Stimulated activated CD8-positive, alpha-beta memory T cell treated with anti-CD3 and anti-CD28 coated beads, Interleukin-15, amount 100 ng/mL, for 4 hours (primary cell): Measurements from ENCODE around the gene SELENOI.

ENCODE experiments used
- DNase-seq, 2 donors: peaks; one replicate each; pipeline ENCODE4 v3.0.0-alpha.2; 2020; ENCODE audit warnings: low read depth in 2 of 2

The SELENOI gene

DNA sequence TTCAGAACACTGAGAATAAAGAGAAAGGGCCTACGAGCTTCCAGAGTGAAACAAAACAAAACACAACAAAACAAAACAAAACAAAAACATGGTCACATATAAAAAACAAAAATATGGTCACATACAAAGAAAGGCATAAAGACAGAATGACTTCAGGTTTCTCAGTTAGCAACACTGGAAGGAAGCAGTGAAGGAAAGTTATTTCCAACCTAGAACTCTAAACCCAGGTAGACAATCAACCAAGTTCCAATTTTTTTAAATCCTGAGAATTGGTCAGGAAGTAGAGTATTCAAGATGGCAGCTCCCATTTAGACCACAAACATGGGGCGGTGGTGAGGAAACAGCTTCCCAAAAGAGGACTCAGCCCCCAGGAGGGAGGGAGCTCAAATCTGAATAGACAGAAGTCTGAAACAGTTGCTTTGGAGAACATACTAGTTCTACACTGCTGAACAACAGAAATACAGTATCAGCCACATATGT is 64.9 kb downstream of the SELENOI start:
- DNase-seq, result no peak

DNA sequence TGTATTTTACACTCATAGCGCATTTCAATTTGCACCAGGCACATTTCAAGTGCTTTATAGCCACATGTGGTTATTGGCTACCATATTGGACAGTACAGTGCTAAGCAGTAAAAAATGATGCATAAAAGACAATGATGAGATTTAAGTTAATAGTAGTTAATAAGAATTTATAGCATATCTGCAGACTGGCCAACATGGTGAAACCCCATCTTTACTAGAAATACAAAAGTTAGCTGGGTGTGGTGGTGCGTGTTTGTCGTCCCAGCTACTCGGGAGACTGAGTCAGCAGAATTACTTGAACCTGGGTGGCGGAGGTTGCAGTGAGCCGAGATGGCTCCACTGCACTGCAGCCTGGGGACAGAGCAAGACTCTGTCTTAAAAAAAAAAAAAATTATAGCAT is 65.5 kb downstream of the SELENOI start:
- no peak for DNase-seq

DNA sequence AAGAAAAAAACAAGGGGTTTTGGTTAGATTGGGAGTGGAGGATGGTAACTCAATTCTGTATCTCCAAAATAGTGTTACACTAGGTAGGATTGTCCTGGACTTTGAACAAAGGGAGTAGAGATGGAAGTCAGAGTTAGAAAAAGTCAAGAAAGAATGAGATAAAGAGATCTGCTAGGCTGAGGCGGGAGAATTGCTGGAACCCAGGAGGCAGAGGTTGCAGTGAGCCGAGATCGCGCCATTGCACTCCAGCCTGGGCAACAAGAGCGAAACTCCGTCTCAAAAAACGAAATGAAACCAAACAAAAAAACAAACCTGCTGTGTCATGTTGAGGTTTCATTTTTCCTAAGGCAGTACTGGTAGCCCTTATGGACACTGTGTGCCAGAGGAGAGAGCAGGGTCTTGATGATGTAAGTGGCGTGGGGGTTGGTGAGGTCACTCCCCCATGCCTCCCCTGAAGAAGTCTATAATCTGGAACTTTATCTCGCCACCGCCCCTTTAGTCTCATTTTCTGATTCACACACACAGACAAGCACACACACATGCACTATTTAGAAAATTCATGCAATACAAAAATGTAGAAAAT is 66.2 kb downstream of the SELENOI start:
- DNase-seq, result no peak

DNA sequence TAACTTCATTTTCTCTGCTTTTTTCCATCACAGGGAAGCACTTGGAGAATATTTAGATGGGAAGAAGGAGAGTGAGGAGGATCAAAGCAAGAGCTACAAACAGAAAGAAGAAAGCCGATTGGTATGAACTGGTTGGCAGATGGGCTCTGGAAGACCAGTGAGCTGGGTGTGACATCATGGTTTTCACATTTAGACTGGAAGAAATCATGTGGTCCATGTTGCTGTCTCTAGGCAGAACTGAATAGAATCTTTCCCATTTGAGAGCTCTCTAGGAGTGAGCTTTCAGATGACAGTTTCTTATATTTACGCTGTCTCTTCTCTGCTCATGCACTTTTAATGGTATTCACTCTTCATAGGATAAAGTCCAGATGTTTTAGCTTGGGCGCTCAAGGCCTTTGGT is 68.4 kb downstream of the SELENOI start:
- DNase-seq, result no peak

DNA sequence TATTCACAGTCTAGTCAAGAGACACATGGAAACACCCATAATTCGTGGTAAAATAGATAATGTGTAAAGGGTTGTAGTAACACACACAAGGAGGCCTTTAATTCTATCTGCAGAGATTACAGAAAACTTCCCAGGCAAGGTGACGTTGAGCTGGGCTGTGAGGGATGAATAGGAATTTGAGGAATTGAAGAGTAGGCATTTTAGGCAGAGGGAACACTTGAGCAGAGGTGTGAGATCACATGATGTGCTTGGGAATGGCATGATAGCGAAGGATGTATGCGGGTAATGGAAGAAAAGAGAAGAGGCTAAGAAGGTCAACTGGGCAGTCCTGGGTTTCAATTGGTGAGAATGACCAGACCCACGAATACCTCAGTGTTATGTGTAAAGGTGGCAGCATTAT is 76.0 kb downstream of the SELENOI start:
- no peak for DNase-seq

DNA sequence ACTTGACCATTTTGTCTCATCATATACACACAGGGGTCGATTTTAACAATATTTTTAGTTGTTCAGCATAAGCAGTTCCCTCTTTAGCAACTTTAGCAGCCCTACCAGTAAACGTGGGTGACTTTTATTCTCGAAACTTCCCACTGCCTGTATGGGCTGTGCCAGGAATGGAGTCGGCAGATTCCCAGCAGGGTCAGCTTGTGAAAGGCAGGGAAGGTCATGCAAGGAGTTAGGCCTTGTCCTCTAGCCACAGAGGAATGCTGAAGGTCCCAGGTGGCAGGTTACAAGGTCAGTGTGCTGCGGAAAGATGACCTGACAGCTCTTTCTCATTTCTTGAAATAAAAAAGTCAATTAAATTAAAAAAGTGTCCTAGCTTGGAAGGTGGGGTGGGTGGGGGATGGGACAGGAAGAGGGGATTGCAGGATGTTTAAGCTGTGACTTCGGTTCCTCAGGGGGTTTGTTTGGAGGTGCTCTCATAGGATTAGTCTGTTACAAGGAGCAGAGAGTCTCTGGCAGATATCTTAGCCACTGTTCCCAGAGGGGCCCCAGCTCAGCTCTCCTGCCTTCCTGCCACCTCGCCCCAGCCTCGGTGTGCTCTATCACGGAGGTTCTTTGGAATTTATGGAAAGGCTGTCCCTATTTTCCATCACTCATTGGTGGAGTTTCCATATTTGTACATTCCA is 77.1 kb downstream of the SELENOI start:
- no peak for DNase-seq

DNA sequence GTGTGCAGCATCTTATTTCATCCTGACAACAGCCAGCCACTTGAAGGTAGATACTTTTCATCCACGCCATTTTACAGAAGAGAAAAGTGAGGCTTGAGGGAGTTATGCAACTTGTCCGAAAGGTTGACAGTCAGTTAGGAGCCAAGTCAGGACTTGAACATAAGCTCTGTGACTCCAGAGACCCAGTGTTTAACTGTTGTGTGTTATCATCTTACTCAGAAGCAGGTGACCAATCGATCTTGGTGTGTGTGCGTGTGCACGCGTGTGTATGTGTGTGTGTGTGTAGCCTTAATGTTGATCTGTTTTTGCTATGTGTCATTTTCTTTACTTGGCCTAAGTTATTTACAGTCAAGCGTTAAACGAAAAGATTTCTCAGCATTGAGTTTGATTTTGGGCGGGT is 77.8 kb downstream of the SELENOI start:
- DNase-seq, result no peak

DNA sequence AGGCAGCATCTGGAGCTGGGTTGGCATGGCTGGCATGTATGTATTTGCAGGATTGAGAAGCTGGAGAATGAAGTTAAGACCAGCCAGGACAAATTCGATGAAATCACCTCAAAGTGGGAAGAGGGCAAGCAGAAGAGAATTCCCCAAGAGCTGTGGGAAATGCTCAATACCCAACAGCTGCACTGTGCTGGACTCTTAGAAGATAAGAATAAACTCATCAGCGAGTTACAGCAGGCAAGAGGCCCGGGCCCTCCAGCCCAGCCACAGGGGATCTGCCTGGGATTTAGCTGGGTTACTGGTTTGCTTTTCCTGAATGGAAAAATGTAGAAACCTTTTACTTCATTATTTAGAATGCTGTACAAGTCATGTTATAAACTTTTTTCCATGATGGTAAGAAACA is 78.3 kb downstream of the SELENOI start:
- no peak for DNase-seq

DNA sequence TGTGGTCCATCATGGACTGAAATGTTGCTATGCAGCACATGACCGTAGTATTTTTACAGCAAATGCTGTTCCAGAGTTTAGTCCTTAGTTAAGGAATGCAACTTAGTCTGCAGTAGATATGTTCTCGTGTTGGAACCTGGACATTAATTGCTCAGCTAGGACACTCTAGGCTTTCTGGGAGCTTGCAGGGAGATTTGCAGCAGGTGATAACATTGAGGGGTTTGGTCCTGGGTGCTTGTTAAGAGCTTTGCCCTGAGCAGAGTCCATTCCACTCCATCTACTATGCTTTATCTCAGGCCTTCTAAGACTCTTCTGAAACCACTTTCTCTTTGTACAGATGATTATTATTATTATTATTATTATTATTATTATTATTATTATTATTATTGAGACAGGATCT is 82.9 kb downstream of the SELENOI start:
- no peak for DNase-seq

DNA sequence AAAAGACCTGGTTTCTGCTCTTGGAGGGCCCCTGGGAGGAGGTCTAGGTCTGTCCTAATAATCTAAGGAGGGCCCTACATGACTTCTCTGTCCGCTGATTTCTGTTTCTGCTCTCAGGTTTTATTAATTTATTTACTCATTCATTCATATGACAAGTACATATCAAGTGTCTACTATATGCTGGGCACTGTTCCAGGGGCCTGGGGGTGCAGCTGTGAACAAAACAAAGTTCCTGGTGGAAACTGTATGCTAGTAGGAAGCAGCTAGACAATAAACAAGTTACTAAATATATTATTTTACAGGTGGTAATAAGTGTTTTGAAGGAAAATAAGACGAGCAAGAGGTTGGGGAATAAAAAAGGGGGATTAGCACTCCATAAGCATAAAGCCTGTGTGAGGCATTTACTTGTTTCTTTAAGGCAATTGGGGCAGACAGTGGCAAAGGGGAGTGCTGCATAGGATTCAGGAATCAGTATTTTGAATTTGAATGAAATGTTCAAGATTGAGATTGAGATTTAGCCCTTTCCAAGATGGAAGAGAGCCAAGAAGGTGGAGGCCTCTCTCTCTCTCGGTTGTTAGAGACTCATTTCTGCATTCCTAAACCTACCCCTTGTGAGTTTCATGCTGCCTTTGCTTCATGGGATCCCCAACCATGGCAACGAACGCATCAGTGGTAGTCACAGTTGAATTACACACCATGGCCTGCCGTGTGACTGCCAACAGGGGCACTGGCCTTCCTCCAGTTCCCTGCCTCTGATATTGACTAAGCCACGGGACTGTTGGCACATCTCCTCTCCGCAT is 84.0 kb downstream of the SELENOI start:
- no peak for DNase-seq

DNA sequence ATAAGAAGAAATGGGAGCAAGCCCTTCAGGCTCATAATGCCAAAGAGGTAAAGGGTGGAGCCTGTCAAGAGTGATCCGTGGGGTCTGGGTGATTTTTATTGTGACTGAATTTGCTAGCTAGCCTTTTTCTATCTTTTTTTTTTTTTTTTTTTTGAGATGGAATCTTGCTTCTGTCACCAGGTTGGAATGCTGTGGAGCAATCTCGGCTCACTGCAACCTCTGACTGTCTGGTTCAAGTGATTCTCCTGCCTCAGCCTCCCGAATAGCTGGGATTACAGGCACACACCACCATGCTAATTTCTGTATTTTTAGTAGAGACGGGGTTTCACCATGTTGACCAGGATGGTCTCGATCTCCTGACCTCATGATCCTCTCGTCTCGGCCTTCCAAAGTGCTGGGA is 84.9 kb downstream of the SELENOI start:
- DNase-seq, result no peak

DNA sequence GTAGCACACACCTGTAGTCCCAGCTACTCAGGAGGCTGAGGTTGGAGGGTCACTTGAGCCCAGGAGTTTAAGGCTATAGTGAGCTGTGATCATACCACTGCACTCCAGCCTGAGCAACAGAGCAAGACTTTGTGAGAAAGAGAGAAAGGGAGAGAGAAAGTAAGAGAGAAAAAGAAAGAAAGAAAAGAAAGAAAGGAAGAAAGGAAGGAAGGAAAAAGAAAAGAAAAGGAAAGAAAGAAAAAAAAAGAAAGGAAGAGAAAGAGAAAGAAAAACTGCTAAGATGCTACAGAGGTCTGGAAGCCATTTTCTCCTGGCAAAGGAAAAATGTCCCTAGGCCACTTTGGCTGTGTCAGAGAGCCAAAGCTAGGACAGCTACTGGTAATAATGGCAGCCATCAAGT is 86.4 kb downstream of the SELENOI start:
- no peak for DNase-seq

DNA sequence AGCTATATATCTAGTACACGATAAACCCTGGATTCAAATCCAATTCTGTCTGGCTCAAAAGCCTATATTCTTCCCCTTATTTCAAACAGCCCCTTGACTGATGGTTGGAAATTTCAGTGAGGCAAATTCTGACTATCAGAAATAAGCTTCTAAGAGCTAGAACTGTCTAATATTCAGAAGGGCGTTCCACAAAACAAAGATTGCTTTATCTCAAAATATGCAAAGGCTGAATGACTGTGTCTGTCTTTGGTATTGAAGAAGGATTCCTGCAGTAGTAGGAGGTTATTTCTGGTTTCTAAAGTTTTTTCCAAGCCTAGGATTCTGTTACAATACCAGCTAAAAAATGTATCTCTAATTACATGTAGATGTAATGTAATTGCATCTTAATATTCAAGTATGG is 86.9 kb downstream of the SELENOI start:
- DNase-seq, result no peak

DNA sequence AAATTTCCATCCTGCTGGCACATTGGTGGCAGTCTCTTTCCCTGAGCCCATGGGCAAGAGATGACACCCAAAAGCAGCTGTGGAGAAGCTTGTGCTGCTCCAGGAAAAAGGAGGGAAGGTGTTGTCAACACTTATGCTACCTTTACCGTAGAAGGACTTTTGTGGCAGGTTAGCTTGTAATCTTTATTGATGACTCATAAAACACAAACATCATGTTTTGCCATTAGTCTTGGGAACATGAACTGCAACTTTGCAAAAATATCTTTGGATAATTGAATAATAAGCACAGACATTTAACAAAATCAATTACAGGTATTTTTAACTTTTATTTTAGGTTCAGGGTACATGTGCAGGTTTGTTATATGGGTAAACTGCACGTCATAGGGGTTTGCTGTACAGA is 89.2 kb downstream of the SELENOI start:
- no peak for DNase-seq

DNA sequence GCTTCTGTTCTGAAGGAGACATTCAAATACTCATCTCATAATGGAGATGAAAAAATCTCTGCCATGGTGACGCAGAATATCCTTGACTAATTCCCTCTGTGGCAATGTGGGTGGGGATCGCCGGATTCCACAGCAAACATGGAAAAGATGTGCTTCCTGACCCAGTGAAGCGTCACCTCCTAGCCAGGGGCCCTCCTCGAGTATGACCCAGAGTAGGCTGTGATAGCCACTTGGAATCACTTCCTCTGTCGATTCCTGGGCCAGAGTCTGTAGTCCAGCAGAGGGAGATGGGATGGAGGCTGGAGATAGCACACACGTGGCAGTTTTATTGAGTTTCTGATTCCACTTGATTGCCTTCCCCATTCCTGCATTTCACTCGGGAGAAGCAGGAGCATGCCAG is 92.6 kb downstream of the SELENOI start:
- DNase-seq, result no peak

DNA sequence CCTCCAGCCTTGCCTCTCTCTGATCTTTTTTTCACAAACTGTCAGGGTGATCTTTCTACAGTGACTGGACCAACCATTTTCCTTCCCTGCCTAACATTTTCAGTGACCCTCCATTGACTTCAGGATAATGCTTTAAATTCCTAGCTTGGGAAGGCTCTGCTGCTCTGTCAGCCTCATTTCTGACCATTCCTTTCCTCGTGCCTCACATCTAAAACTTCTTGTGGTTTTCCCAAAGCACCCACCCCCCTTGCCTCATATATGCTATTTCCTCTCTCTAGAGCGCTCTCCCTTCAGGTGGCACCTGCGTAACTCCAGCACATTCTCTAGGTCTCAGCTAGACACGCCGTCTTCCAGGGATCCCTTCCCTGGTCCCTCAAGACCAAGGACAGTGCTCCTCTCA is 93.0 kb downstream of the SELENOI start:
- no peak for DNase-seq

DNA sequence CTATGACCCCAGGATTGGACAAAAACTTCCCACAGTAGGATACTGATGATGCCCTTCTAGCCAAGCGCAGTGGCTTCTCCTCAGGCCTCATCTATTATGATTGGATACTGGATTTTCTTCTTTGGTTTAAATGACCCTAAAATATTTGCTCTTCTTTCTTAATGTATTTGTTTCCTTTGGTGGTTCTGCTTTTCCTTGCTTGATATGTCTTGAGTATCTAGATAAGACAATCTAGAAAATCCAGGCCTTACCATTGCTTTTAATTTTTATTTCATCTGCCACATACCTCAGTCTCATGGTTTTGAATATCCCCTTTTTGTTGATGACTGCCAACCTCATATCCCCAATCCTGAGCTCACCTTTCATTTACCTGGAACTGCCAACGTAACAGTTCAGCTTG is 96.4 kb downstream of the SELENOI start:
- no peak for DNase-seq

DNA sequence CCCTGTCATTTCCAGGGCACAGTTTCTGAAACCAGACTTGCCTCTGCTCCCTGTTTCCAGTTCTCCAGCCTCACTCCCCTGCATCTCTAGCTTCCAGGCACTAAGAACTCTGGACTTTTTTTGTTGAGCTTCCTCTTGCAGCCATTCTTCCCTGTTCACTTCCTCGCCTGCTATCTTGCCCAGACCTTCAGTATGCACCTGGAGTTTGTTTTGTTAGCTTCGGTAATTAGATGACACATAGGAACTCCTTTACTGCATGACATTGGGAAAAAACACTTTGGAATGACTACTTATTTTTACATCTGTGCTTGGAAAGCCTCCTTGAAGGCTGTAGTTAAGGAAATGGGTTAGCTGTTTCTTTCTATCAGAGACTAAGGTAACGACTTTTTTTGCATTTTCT is 96.8 kb downstream of the SELENOI start:
- DNase-seq, result no peak

DNA sequence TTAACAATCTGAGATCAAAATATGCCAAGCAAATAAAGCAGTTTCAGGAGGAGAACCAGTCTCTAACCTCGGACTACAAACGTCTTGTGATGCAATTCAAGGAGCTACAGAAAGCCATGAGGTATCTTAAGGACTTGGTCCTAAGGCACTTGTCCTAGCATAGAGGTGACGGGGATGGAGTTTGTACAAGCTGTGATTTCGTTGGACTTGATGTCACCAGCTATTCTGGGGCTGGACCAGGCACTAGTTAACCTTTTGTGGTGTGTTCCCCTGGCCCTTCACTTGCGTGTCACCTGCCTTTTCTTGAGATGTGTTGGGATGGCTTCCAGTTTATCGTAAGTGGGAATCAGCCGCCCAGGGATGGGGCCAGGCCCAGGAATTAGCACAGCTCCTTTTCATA is 98.3 kb downstream of the SELENOI start:
- DNase-seq, result no peak
